NCI-H1436 treated with DMSO at 0.1 percent for 48 hours (cell line): ENCODE data around the gene ATP1A3.
"Not testable (repeated sequence)": the region's sequence is repeated elsewhere in the genome, so short reads cannot be mapped to it uniquely, and the experiment has no call there.

Experiments used
- DNase-seq: peaks from one replicate; lab custom pipeline; 2025; lab: John Stamatoyannopoulos, UW

Gene ATP1A3

DNA sequence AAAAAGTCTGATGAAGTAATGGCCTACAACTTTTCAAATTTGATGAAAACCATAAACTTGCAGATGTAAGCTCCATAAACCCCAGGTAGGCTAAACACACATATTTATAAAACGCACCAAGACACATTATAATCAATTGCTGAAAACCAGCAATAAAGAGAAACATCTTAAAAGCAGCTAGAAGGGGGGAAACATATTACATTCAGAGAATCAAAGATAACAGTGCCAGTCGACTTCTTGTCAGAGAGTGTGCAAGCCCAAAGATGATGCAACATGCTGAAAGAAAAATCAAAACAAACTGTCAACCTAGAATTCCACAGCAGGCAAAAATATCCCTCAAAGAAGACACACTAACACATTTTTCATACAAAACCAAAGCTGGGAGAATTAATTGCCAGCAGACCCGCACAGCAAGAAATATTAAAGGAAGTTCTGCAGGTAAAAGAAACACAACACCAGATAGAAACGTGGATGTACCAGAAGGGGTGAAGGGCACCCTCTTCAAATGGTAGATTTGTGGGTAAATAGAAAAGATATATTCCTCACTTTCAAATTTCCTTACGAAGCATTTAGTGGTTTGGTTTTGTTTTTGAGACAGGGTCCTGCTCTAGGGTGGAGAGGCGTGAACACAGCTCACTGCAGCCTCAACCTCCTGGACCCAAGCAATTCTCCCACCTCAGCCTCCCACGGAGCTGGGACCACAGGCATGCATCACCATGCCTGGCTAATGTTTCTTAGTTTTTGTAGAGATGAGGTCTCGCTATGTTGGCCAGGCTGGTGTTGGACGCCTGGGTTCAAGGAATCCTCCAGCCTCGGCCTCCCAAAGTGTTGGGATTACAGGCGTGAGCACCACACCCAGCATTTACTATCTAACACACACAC lies 16.5 kb upstream of the ATP1A3 start:
- no peak for DNase-seq

- no peak for DNase-seq
Observed at GRCh38 chr19:42006569-42006968, 12.5 kb upstream of the ATP1A3 start.

- no peak for DNase-seq
Observed at GRCh38 chr19:42005504-42005903, 11.5 kb upstream of the ATP1A3 start.

DNA sequence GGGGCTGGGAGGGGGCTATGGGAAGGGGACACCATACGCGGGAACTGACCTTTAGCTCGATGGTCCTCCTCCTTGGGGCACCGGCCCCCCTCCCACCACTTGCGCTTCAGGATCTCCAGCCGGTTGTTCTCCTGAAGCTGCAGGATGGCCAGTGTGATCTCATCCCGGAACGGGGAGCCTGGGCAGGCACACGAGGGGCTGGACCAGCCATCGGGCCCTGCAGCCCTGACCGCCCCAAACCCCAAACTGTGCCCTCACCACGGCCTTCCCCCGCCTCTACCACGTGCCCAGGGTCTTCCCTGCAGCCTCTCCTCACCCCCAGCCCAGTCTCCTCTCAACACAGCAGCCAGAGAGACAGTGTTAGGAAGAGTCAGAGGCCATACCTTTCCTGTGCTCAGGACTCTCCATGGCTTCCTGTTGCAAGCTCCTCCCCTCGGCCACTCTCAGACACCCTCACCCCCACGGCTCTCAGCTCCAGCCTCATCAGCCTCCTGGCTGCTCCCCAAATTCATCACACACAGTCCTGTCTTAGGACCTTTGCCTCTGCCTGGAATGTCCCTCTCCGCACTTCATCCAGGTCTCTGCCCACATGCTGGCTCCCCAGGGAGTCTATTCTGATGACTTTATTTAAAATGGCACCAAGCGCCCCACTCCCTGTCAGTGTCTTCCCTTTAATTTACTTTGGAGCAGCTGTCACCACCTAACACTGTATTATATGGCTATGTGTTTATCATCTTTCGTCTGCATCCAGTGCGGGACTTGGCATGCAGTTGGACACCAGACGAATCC lies 9.7 kb upstream of the ATP1A3 start:
- DNase-seq = no peak

- DNase-seq = no peak
Observed at GRCh38 chr19:41999878-42000208, 5.8 kb upstream of the ATP1A3 start.

DNA sequence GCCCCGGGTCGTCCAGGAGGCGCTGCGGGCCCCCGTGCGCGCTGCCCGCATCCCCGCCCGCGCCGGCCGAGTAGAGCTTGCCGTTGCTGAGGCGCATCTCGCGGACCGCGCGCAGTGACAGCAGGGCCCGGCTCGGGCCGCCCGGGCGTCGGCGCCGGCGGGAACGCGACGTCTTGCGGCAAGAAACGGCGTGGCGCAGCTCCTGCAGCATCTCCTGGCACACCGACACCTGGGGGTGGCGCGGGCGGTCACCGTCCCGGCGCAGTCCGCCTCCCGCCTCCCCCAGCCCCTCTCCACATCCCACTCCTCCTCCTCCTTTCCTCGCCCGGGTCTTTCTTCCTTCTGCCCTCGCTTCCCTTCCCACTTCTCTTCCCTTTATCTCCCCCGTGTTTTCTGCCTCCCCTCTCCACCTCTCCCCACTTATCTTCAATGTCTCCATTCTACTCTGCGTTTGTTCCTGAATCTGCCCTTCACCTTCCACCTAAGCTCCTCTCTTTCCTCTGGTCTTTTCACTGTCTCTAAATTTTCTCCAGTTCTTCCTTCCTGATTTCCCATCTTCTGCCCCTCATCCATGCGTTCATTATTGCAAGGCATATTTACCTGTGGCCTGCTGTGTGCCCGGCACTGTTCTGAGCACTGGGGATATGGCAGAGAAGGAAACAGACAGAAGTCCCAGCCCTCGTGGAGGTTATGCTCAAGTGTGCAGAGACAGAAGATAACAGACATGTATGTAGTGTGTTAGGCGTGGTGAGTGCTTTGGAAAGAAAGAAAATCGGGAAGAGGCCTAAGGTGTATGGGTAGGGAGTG lies 5.2 kb upstream of the ATP1A3 start:
- no peak for DNase-seq

GRCh38 chr19:41998246-41999020 lies 4.4 kb upstream of the ATP1A3 start:
- DNase-seq = no peak

DNA sequence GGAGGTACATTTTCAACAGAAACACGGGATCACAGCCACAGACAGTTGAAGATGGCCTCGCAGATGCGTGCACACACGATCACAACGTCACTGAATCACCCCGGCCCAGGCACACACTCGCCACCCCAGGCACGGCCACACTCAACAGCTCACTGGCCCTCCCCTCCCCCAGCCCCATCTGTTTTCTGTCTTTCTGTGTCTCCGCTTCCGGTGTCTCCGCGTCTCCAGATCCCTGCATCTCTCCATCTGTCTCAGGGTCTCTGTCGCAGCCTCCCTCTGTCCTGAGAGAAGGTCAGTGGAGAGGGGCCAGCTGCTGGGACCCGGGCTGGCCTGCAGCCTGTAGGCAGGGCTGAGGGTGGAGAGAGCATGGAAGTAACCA lies 3.8 kb upstream of the ATP1A3 start:
- DNase-seq = no peak

DNA sequence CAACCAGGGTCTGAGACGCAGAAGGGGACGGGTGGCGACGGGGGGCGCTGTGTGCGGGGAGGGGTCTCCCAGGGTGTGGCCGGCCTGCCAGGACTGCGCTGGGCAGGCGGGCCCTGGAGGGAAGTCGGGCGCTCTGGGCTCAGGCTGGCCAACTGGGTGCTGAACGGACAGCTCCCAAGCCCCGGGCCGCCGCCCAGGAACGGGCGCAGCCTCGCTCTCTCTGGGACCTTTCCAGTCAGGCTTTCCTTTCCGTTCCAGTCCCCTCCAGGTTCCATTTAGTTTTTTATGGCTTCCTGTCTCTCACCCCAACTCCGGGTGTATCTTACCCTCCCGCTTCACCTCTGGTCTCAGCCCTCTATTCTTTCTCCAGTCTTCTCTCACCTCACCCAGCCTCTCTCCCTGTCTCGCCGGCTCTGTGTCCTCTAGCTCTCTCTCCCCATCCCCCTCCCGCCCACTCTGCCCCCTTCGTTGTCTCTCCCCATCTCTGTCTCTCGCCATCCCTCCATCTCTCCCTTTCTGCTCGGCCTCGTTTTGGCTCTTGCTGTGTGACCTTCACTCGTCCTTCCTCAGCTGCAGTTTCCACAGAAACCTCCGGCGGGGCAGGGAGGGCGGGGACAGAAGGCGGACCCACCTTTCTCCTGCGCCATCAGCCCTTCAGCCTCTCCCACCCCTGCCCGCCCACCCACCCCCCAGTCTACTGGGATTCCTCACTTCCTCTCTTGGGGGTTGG lies 3.3 kb upstream of the ATP1A3 start:
- no peak for DNase-seq

- DNase-seq = no peak
Observed at GRCh38 chr19:41995959-41996797, 2.1 kb upstream of the ATP1A3 start.

DNA sequence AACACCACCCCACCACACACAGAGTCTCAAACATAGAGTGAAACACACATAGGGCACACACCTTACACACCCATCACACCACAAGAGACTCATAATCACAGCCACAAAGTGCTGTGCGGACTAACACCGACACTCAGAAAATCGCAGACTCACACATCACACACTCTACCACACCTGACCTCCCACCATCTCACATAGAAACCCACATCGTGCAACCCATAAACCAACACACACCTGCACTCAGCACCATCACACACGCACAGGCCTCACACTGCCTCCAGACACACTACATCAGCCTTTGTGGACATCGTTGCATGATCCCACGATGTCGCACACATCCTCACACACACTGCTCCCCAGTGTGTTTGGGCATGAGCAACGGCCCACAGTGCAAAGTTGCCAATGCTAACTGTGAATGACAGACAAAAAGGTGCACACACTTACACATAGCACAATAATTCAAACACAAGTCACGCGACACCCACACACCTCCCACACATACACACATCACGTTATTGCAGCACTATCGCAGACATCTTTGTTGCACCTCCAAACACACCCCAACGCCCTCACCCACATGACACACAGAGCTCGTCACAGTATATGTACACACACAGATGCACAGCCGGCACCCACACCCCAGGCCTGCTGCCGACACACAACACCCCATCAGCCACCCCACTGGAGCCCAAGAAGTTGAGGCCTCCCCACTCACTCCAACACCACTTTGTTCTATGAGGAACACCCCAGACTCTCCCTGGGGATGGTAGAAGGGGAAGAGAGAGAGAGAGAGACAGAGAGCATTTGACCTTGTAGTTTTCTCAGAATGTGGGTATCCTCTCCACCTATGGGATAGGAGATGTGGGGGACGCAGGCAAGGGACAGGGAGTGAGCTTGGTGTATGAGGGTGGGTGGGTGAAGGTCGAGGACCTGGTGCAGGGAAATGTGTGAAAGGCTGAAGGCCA lies 1.2 kb upstream of the ATP1A3 start:
- no peak for DNase-seq

DNA sequence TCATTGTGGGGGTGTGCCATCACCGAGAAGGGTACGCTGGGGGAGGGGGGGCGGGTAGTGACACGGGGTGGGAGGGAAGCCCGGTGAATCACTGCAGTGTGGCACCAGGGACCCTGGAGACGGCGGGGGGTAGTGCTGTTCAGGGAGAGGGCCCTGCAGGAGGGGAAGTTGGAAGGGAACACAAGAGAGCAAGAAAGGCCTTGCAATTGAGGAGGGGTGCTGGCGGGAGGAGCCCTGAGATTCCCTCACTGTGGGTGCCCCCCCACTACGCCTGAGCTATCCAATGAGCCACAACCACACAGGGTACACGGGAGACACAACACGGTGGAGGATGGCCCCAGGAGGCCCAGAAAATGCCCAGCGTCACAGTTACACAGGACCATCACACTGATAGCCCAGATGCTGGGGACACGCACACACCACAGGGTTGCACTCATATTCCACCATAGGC lies 516 bp upstream of the ATP1A3 start:
- DNase-seq = no peak

GRCh38 chr19:41991925-41992569 lies 2.0 kb downstream of the ATP1A3 start:
- DNase-seq = not testable (repeated sequence)

DNA sequence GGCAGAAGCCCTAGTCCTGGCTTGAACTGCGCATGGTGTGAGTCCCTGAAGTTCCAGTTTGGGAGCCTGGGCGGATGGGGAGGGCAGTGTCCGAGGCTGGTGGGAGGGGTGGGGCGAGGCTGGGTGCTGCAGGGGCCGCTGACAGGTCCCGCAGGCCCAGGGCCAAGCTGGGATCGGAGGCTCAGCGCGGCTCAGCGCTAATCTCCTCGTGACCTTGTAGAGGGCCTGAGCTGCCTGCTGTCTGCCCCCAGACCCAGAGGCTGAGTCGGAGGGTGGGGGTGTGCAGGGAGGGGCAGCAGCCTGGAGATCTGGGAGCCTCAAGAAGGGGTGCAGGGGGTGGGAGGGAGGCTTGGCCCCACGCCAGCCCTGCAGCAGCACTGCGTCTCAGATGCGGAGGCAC lies 3.0 kb downstream of the ATP1A3 start:
- no peak for DNase-seq

DNA sequence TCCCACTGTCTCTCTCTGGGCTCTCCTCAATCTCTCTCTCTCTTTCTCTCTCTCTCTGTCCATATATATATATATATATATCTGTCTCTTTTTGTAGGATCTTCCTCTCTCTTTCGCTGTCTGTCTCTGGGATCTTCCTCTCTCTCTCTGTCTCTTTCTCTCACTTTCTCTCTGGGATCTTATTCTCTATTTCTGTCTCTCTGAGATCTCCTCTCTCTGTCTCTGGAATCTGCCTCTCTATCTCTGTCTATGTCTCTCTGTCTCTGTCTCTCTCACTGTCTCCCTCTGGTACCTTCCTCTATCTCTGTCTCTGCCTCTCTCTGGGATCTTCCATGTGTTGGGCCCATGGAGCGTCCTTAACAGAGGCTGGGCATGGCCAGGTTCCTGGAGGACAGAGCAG lies 3.4 kb downstream of the ATP1A3 start:
- DNase-seq = no peak

- no peak for DNase-seq
Observed at GRCh38 chr19:41990028-41990427, 4.0 kb downstream of the ATP1A3 start.

- no peak for DNase-seq
Observed at GRCh38 chr19:41988947-41989346, 5.1 kb downstream of the ATP1A3 start.

- DNase-seq = no peak
Observed at GRCh38 chr19:41987141-41987860, 6.7 kb downstream of the ATP1A3 start.
